GM12891 (cell line): ENCODE results near the gene RAB40C.

Experiments used
- POLR2A ChIP-seq: IDR thresholded peaks from 2 replicates; pipeline ENCODE4 v1.6.1; 2011; ENCODE audit warnings: low read depth, low read length, control low read depth
- POLR2AphosphoS5 ChIP-seq: IDR thresholded peaks from 2 replicates; pipeline ENCODE4 v1.6.1; 2011; ENCODE audit warnings: low read depth, low read length, control low read depth
- POU2F2 ChIP-seq: IDR thresholded peaks from 2 replicates; pipeline ENCODE4 v1.6.1; 2011; ENCODE audit warnings: low read depth, mild to moderate bottlenecking, control low read depth, low read length, moderate library complexity
- SPI1 ChIP-seq: IDR thresholded peaks from 2 replicates; pipeline ENCODE4 v1.6.1; 2011; ENCODE audit warnings: low read depth, low read length, control low read depth
- TAF1 ChIP-seq: IDR thresholded peaks from 2 replicates; pipeline ENCODE4 v1.6.1; 2011; ENCODE audit warnings: low read depth, low read length, control low read depth

GRCh38 chr16:669666-670065, 79.8 kb downstream of the RAB40C start:
- TF ChIP-seq POLR2AphosphoS5 (no peak), POLR2A (no peak), TAF1 (no peak), SPI1 (no peak), POU2F2 (no peak)
